Adrenal gland (tissue), 5 donors: ENCODE data around the gene ARHGAP6.

Experiments
- POLR2A ChIP-seq, 2 donors: fragments of 450-650 bp; IDR thresholded peaks; one replicate each; pipeline ENCODE4 v1.6.1; 2017; ENCODE audit warnings: antibody characterized with exemption in 2 of 2, mild to moderate bottlenecking in 2 of 2, moderate library complexity in 1 of 2
- TF ChIP-seq, protein P1 (sequence below), 6 experiments: fragments of 450-650 bp in 4 of 6; fragments of 200-600 bp in 2 of 6; sonication (generic) in 1 of 6; IDR thresholded peaks; 1 replicate in 5 of 6; 2 replicates in 1 of 6; pipeline versions ENCODE4 v1.5.1 to v1.8.0; 2016 to 2021; ENCODE audit warnings: antibody characterized with exemption in 6 of 6, mild to moderate bottlenecking in 2 of 6, moderate library complexity in 1 of 6
- donor health status: DM: no; HTN: no; CAD: no.

- no peak for TF ChIP-seq POLR2A (IDR thresholded peaks at IDR 0.05)
- TF ChIP-seq, protein P1, sequence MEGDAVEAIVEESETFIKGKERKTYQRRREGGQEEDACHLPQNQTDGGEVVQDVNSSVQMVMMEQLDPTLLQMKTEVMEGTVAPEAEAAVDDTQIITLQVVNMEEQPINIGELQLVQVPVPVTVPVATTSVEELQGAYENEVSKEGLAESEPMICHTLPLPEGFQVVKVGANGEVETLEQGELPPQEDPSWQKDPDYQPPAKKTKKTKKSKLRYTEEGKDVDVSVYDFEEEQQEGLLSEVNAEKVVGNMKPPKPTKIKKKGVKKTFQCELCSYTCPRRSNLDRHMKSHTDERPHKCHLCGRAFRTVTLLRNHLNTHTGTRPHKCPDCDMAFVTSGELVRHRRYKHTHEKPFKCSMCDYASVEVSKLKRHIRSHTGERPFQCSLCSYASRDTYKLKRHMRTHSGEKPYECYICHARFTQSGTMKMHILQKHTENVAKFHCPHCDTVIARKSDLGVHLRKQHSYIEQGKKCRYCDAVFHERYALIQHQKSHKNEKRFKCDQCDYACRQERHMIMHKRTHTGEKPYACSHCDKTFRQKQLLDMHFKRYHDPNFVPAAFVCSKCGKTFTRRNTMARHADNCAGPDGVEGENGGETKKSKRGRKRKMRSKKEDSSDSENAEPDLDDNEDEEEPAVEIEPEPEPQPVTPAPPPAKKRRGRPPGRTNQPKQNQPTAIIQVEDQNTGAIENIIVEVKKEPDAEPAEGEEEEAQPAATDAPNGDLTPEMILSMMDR (IDR thresholded peaks at IDR 0.05): no peak
These were observed 155.9 kb downstream of the ARHGAP6 start for GRCh38 chrX:11509786-11510185.
